Fibroblast of villous mesenchyme (primary cell): ENCODE measurements around the gene MYMK. TPM values are rescaled to one million over a fixed set of nuclear protein-coding genes. Genes with fewer than 3 reads are reported as not detected.

Experiments
- DNase-seq: peaks from one replicate; pipeline ENCODE4 v3.0.0-alpha.2; 2010; ENCODE audit warnings: low read depth
- H3K4me3 ChIP-seq: 2 replicates; pipeline ENCODE4 v1.5.1; 2011; ENCODE audit warnings: low read depth, mild to moderate bottlenecking, low read length
- CTCF ChIP-seq: IDR thresholded peaks from 2 replicates; pipeline ENCODE4 v1.5.1; 2012; ENCODE audit warnings: low read depth, mild to moderate bottlenecking, low read length; ENCODE audit not compliant: insufficient read depth
- total RNA-seq: library from RNA; depleted of rRNA; stranded (reverse); fragments of >200 nt; gene quantifications from 2 replicates; pipeline ENCODE4 v1.2.3, GENCODE V29; 2012

MYMK gene
- total RNA-seq, 1 donor: not detected

- DNase-seq: no peak
- no peak overlapping the region for H3K4me3 ChIP-seq
- no peak for TF ChIP-seq CTCF
Observed at GRCh38 chr9:133547116-133547515, 22.4 kb upstream of the MYMK start.

- H3K4me3 ChIP-seq: no peak overlapping the region
- no peak for TF ChIP-seq CTCF
- DNase-seq: no peak
Observed at GRCh38 chr9:133546287-133546680, 21.5 kb upstream of the MYMK start.

GRCh38 chr9:133545494-133546286, 20.9 kb upstream of the MYMK start:
- DNase-seq: no peak
- no peak for TF ChIP-seq CTCF
- H3K4me3 ChIP-seq: no peak overlapping the region

GRCh38 chr9:133543772-133544467, 19.2 kb upstream of the MYMK start:
- no peak overlapping the region for H3K4me3 ChIP-seq
- no peak for TF ChIP-seq CTCF
- no peak for DNase-seq

- DNase-seq: no peak
- H3K4me3 ChIP-seq: no peak overlapping the region
- no peak for TF ChIP-seq CTCF
Observed at GRCh38 chr9:133542002-133542401, 17.2 kb upstream of the MYMK start.

- no peak for DNase-seq
- H3K4me3 ChIP-seq: no peak overlapping the region
- TF ChIP-seq CTCF: no peak
Observed at GRCh38 chr9:133540698-133541025, 15.9 kb upstream of the MYMK start.
